Fibroblast of mammary gland (primary cell): ENCODE results near the gene PLEKHG2.

Experiments
- DNase-seq: peaks from one replicate; pipeline ENCODE4 v3.0.0-alpha.2; 2010; ENCODE audit warnings: low read depth
- H3K4me3 ChIP-seq: 2 replicates; pipeline ENCODE4 v1.5.1; 2011; ENCODE audit warnings: low read depth, mild to moderate bottlenecking, low read length, moderate library complexity; ENCODE audit not compliant: control insufficient read depth
- CTCF ChIP-seq: conservative IDR thresholded peaks from 2 replicates; pipeline ENCODE4 v1.5.1; 2011; ENCODE audit warnings: low read depth, low read length, inconsistent platforms; ENCODE audit not compliant: control insufficient read depth, insufficient read depth

The PLEKHG2 gene

GRCh38 chr19:39416152-39417120, 4.0 kb downstream of the PLEKHG2 start:
- no peak for DNase-seq
- no peak overlapping the region for H3K4me3 ChIP-seq
- TF ChIP-seq CTCF: no peak

GRCh38 chr19:39417463-39418181, 5.2 kb downstream of the PLEKHG2 start:
- no peak overlapping the region for H3K4me3 ChIP-seq
- no peak for DNase-seq
- TF ChIP-seq CTCF: no peak

GRCh38 chr19:39419003-39419402, 6.5 kb downstream of the PLEKHG2 start:
- TF ChIP-seq CTCF: no peak
- H3K4me3 ChIP-seq: no peak overlapping the region
- DNase-seq: peak; percentile 36

- DNase-seq: no peak
- no peak overlapping the region for H3K4me3 ChIP-seq
- no peak for TF ChIP-seq CTCF
Observed at GRCh38 chr19:39420769-39421168, 8.3 kb downstream of the PLEKHG2 start.

- TF ChIP-seq CTCF: no peak
- no peak overlapping the region for H3K4me3 ChIP-seq
- DNase-seq: no peak
Observed at GRCh38 chr19:39422020-39422419, 9.6 kb downstream of the PLEKHG2 start.

GRCh38 chr19:39423258-39424086, 11.0 kb downstream of the PLEKHG2 start:
- no peak for DNase-seq
- no peak overlapping the region for H3K4me3 ChIP-seq
- no peak for TF ChIP-seq CTCF
